Lung (tissue), 12 donors: ENCODE data around the gene TMEM135. TPM values are rescaled to one million over a fixed set of nuclear protein-coding genes. Genes with fewer than 3 reads are reported as not detected.

ENCODE experiments used
- ATAC-seq: fragments of 200-7000 bp; cut with Tn5 transposase; one replicate; pipeline ENCODE4 v1.9.1; 2020; ENCODE audit warnings: moderate number of reproducible peaks; ENCODE audit not compliant: insufficient read depth, low FRiP score
- DNase-seq, 3 donors: peaks; one replicate each; pipeline ENCODE4 v3.0.0-alpha.2; 2013 to 2017
- H3K27ac ChIP-seq, 2 donors: one replicate each; pipeline ENCODE4 v1.5.1; 2013; ENCODE audit warnings: mild to moderate bottlenecking in 2 of 2, moderate library complexity in 2 of 2, control low read depth in 1 of 2, inconsistent platforms in 1 of 2, low read depth in 1 of 2, low read length in 1 of 2
- H3K27me3 ChIP-seq, 3 donors: one replicate each; pipeline ENCODE4 v1.5.1; 2013; ENCODE audit warnings: low read length in 2 of 3; ENCODE audit not compliant: control insufficient read depth in 3 of 3, insufficient read depth in 3 of 3
- H3K36me3 ChIP-seq, 4 donors: one replicate each; pipeline ENCODE4 v1.5.1; 2013; ENCODE audit warnings: low read length in 4 of 4, mild to moderate bottlenecking in 1 of 4, moderate library complexity in 1 of 4; ENCODE audit not compliant: control insufficient read depth in 4 of 4, insufficient read depth in 4 of 4
- H3K4me1 ChIP-seq, 5 donors: one replicate each; pipeline ENCODE4 v1.5.1; 2013; ENCODE audit warnings: low read length in 5 of 5, mild to moderate bottlenecking in 2 of 5, moderate library complexity in 1 of 5; ENCODE audit not compliant: control insufficient read depth in 5 of 5, insufficient read depth in 5 of 5
- H3K4me3 ChIP-seq: one replicate; pipeline ENCODE4 v1.5.1; 2013; ENCODE audit warnings: mild to moderate bottlenecking, control low read depth, moderate library complexity
- H3K9ac ChIP-seq, 2 donors: one replicate each; pipeline ENCODE4 v1.5.1; 2013; ENCODE audit warnings: low read length in 2 of 2, control low read depth in 1 of 2; ENCODE audit not compliant: insufficient read depth in 1 of 2
- H3K9me3 ChIP-seq, 4 donors: one replicate each; pipeline ENCODE4 v1.5.1; 2013; ENCODE audit warnings: low read length in 3 of 4, mild to moderate bottlenecking in 1 of 4, moderate library complexity in 1 of 4; ENCODE audit not compliant: control insufficient read depth in 4 of 4, insufficient read depth in 3 of 4
- WGBS, 2 donors: extraction: QIAGEN DNeasy Blood & Tissue Kit; methylation state at CpG; one replicate each; pipeline ENCODE4 v1.1.7; 2013; 5-methylcytosine and 5-hydroxymethylcytosine counted together
- polyA plus RNA-seq, 2 donors: library from polyadenylated mRNA; stranded (reverse); fragments of 200-250 nt; gene quantifications; one replicate each; pipeline ENCODE4 v1.2.1, GENCODE V29; 2013
- total RNA-seq, 2 donors: library from RNA; depleted of rRNA in 1 of 2; stranded (reverse); fragments of >200 nt in 1 of 2; gene quantifications; one replicate each; pipeline ENCODE4 v1.2.1, GENCODE V29; 2014 to 2021
- TF ChIP-seq, protein P1 (sequence below): IDR thresholded peaks from 2 replicates; pipeline ENCODE4 v1.5.1; 2012; ENCODE audit warnings: mild to moderate bottlenecking; ENCODE audit errors: control extremely low read depth, extremely low read depth
- donor health status: control.
- donor health status: control.
- donor health status: Bipolar disorder and iron deficiency.
- donor health status: healthy.
- donor health status: DM: yes; HTN: yes; CAD: no.

The TMEM135 gene
- total and polyA plus RNA-seq, 4 donors, result 5.9 to 42.0 (median 11.5) TPM

DNA sequence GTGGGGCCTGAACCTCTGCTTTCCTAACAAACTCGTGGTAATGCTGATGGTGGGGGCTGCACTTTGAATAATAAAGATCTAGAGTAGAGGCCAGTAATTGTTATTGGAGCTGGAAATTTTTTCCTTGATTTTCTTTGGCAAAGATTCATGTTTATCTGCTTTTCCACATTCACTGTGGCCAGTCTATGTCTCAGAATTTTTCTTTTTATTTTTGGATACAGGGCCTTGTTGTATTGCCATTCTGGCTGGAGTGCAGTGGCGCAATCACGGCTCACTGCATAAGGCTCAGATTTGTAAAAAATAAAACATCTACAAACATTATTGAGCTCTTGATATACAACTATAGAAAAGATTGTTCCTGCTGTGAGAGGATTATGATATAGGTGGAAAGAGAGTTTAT, 1.6 kb downstream of the TMEM135 start:
- no peak for ATAC-seq
- no peak overlapping the region for H3K4me3 ChIP-seq
- H3K36me3 ChIP-seq, result peaks cover 0 to 3% (median 0%) of the 10 kb centered on the region in 4 donors
- peaks cover 0 to 26% (median 14%) of the 10 kb centered on the region in 5 donors for H3K4me1 ChIP-seq
- TF ChIP-seq, protein P1, sequence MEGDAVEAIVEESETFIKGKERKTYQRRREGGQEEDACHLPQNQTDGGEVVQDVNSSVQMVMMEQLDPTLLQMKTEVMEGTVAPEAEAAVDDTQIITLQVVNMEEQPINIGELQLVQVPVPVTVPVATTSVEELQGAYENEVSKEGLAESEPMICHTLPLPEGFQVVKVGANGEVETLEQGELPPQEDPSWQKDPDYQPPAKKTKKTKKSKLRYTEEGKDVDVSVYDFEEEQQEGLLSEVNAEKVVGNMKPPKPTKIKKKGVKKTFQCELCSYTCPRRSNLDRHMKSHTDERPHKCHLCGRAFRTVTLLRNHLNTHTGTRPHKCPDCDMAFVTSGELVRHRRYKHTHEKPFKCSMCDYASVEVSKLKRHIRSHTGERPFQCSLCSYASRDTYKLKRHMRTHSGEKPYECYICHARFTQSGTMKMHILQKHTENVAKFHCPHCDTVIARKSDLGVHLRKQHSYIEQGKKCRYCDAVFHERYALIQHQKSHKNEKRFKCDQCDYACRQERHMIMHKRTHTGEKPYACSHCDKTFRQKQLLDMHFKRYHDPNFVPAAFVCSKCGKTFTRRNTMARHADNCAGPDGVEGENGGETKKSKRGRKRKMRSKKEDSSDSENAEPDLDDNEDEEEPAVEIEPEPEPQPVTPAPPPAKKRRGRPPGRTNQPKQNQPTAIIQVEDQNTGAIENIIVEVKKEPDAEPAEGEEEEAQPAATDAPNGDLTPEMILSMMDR, result no peak
- no peaks in the 10 kb centered on the region for H3K27me3 ChIP-seq
- H3K9ac ChIP-seq, result peak overlapping the region in 1 of 2 donors; percentile 61
- no peak overlapping the region for H3K27ac ChIP-seq
- 47 to 67% methylated on average over 3 of the region's 3 CpGs for WGBS, 2 donors
- no peaks in the 10 kb centered on the region for H3K9me3 ChIP-seq
- DNase-seq, result peak in 2 of 3 donors; percentile 55 to 63

DNA sequence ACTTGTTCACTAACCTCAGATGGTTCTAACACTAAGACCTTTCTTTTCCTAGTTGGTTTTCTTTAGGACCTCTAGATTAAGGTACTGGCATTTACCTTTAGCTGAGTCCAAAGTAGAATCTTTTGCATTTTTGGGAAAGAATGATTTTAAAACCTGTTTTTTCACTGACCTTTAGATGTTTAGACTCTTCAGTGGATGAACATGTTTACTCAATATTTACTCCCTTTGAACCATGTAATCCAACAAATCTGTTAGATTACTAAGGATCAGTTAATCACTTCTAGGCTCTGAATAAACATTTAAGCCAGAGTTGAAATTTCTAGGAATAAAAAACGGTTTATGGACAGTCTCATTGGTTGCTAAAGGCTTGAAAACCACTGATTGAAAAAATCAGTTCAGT, 6.2 kb downstream of the TMEM135 start:
- 85 to 90% methylated on average over 1 of the region's 1 CpG for WGBS, 2 donors
- no peak overlapping the region for H3K27ac ChIP-seq

DNA sequence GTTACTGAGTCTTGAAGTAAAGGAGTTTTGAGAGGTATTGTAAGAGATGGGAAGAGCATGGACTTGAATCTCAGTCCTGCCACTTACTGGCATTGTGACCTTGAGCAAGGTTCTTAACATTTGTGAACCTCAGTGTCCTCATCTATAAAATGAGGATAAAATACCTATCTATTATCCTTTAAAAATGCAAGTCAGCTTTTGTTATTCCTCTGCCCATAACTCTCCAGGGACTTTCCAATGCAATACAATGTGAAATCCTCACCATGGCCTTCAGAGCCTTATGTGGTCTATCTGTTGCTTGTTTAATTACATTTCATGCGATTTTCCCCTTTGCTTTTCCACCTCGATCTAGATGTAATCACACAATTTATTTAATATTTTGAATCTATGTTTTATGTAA, 9.1 kb downstream of the TMEM135 start:
- 97 to 99% methylated on average over 2 of the region's 2 CpGs for WGBS, 2 donors

More for the DNA sequence above, 6.2 kb downstream of the TMEM135 start:
- Histone ChIP-seq H3K27me3 (no peaks in the 10 kb centered on the region), H3K36me3 (peaks cover 0 to 6% (median 1%) of the 10 kb centered on the region in 4 donors), H3K4me1 (peaks cover 0 to 15% (median 10%) of the 10 kb centered on the region in 5 donors), H3K9ac (no peak overlapping the region), H3K9me3 (no peaks in the 10 kb centered on the region), H3K4me3 (no peak overlapping the region)
- no peak for DNase-seq
- no peak for ATAC-seq
- TF ChIP-seq, protein P1, result no peak

More for the DNA sequence above, 9.1 kb downstream of the TMEM135 start:
- Histone ChIP-seq H3K27me3 (no peaks in the 10 kb centered on the region), H3K27ac (no peak overlapping the region), H3K9ac (no peak overlapping the region), H3K4me3 (no peak overlapping the region), H3K9me3 (no peaks in the 10 kb centered on the region), H3K4me1 (peaks cover 0 to 3% (median 0%) of the 10 kb centered on the region in 5 donors), H3K36me3 (peaks cover 0 to 6% (median 1%) of the 10 kb centered on the region in 4 donors)
- TF ChIP-seq, protein P1, result no peak
- DNase-seq (no peak), ATAC-seq (no peak)
